HG03521 (cell line): Measurements from ENCODE around the gene CEBPG.

Experiments
- ATAC-seq: cut with Tn5 transposase; IDR thresholded peaks from one replicate; pipeline ENCODE4 v1.9.1; 2021; ENCODE audit warnings: mild to moderate bottlenecking, moderate library complexity; ENCODE audit not compliant: unreplicated experiment

Gene CEBPG

GRCh38 chr19:33394006-33394722 is 20.7 kb downstream of the CEBPG start:
- ATAC-seq: no peak

- no peak for ATAC-seq
Measured at GRCh38 chr19:33394723-33395560, 21.4 kb downstream of the CEBPG start.

- no peak for ATAC-seq
Measured at GRCh38 chr19:33395561-33396550, 22.3 kb downstream of the CEBPG start.

DNA sequence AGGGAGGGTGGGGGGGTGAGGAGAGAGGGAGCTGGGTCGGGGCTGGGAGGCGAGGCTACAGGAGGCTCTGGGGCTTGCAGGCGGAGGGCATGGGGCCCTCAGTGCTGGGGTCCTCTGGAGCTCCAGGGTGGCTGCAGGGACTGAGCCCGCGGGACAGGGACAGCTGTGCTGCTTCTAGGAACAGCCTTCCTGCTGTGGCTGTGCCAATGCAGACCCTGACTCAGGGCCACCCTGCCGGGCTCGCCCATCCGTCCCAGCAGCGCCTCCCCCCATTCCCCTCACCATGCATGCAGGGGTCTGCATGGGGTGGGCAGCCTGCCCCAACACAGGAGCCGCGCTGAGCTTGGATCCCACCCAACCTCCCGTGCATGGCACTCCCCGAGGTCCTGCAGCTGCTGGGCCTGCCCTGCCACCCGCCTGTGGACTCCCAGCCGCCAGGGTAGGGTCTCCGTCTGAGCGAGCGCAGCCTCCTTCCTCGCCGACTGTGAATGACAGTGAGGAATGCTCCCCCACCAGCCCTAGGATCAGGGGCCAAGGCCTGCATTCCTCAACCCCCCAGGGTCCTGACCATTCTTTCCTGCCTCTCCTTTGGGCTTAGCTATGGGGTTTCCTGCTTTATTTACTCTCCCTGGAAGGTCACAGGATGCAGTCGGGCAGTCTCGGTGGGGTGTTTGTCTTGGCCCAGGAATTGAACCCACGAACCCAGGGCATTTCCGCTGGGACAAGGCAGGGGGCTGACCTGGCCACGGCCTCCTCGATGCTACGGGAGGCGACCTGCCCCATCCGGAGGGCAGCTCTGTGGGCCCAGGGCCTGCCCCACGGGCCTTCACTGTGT is 23.4 kb downstream of the CEBPG start:
- no peak for ATAC-seq

GRCh38 chr19:33397536-33398360 is 24.2 kb downstream of the CEBPG start:
- no peak for ATAC-seq

- ATAC-seq: no peak
Measured at GRCh38 chr19:33398361-33399060, 25.0 kb downstream of the CEBPG start.

DNA sequence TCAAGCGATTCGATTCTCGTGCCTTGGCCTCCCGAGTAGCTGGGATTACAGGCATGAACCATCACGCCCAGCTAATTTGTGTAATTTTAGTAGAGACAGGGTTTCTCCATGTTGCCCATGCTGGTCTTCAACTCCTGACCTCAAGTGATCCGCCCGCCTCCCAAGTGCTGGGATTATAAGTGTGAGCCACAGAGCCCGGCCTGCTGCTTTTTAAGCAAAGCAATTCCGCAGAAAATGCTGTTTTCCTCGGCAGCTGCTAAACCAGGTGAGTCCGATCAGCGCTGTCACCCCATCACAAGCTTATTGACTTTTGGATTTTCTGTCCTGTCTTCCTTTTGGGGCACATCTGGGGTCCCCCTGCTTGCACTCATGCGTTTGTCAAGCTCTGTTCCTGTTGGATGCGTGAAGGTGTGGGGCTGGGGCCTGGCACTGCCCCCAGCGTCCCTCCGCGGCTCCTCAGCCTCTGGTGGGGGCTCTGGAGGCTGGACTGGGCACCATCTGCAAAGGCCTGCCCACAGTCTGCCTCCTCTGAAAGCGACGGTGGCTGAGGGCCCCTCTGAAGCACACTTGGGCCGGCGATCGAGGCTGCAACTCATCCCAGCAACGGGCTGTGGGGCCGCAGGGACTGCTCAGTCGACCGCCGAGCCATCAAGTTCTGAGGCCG is 25.7 kb downstream of the CEBPG start:
- ATAC-seq: no peak

GRCh38 chr19:33399745-33400681 is 26.5 kb downstream of the CEBPG start:
- no peak for ATAC-seq

GRCh38 chr19:33400856-33401682 is 27.6 kb downstream of the CEBPG start:
- ATAC-seq: no peak

DNA sequence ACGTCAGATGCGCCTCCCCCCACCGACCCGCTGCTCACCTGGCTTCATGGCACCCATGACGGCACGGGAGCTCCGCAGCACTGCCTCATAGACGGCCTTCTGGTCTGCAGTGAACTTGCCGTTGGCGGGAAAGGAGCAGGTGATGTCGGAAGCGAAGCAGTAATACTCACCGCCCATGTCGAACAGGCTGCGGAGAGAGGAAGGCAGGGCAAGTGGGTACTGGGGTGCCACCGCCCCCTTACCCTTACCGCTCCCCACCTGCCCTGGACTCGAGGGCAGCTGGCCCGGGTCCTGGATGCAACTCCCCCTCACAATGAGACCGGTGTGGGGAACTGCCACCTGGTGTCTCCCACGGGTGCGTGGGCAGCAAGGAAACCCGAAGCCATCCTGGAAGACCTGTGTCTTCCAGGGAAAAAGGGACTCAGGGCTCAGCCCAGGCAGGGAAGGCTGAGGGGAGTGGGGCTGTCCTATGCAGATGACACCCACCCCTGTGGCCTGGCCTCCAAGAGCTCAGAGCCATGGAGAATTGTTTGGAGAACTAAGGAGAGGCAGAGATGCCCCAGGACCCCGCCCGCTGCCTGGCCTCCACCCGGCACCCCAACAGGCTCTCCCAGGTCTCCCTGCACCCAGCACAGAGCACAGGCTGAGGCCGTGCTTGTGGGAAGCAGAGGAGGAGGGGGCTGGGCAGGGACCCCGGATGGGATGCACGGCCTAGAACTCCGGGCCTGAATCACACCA is 28.3 kb downstream of the CEBPG start:
- ATAC-seq: no peak

DNA sequence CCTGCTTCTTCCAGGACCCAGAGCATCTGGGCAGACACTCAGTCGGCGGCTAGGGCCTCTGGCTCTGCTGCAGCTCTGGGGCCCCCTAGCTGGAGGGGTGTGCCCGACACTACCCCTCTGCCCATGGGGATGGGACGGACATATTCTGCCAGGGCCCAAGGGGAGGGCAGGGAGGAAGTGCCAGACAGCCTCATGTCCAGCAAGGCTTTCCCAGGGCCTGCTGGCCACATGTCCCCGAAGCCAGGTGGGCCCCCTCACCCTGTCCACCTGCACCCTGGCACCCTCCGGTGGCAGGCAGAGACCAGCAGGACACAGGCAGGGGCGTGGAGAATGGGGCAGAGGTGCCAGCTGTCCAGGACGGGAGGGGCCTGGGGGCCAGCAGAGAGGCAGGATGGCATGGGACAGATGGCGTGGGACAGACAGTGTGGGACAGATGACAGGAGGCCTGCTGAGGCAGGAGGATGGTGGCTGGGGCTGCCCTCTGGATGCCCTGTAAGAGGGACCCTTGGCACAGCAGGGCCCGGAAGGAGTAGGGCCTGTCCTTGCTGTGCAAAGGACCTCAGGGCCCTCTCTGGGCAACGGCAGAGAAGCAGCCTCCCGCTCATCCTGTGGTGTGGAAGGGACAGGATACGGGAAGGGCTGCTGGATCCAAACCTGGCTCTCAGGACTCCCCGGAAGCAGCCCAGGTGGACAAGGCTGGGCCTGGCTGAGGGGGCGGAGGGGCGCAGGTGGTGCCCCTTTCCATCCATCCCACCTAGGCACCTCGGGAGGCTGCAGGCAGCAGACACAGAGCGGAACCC is 29.1 kb downstream of the CEBPG start:
- no peak for ATAC-seq

DNA sequence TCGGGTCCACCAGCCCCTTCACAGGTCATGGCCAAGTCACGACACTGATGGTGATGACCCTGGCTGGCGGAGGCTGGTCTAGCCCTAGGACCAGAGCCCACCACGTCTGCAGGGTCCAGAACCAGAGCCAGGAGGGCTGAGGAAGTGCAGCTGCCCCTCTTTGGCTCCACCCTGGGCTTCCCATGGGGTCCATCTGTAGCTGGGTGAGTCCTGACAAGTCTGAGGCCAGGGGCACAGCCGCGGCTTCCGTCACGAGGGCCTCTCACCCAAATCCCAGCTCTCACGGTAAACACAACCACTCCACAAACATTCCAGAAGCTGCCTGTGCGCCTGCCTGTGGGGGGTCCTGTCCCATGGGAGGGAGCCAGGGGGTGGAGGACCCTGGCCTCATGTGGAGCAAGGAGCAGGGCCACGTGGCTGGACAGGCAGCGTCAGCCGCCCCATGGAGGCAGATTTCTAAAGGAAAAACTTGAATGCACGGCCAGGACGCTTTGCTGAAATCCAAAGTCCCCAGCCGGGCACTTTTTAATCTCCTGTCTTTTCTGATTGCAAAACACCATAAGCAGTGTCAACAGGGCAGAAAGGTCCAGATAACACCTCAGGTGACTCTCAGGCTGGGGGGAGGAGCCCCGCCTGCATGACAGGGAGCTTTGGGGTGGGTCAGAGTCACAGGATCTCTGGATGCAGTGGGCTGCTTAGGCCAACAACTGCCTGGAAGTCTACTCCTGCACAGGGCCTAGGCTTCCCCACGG is 29.9 kb downstream of the CEBPG start:
- no peak for ATAC-seq

DNA sequence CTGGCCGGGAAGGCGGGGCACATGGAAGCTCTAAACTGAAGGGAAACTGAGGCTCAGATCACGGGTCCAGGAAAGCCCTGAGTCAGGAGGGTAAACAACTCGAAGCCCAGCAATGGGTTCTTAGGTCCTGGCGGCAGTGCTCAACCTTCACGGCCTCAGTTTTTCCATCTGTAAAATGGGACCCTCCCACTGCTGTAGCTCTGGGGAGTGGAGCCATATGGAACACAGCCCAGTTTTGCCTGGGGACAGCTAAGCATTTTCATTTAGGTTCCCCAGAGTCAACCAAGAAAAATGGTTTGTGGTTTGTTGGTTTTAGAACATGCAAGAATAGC is 30.4 kb downstream of the CEBPG start:
- ATAC-seq: no peak
